Midbrain (tissue), 1 donor: ENCODE results near the gene PLXNA2.

Source experiments
- DNase-seq: peaks from one replicate; lab custom pipeline; 2025; lab: John Stamatoyannopoulos, UW

PLXNA2 gene

GRCh38 chr1:208069908-208070307 is 174.3 kb downstream of the PLXNA2 start:
- no peak for DNase-seq

- no peak for DNase-seq
Measured at GRCh38 chr1:208069317-208069716, 174.9 kb downstream of the PLXNA2 start.

- DNase-seq, result no peak
Measured at GRCh38 chr1:208068908-208069307, 175.3 kb downstream of the PLXNA2 start.

GRCh38 chr1:208068407-208068806 is 175.8 kb downstream of the PLXNA2 start:
- DNase-seq, result no peak

GRCh38 chr1:208066583-208066982 is 177.6 kb downstream of the PLXNA2 start:
- no peak for DNase-seq

- DNase-seq, result peak; percentile 49
Measured at GRCh38 chr1:208065862-208066261, 178.3 kb downstream of the PLXNA2 start.

GRCh38 chr1:208061632-208062031 is 182.6 kb downstream of the PLXNA2 start:
- no peak for DNase-seq

- DNase-seq, result no peak
Measured at GRCh38 chr1:208061118-208061517, 183.1 kb downstream of the PLXNA2 start.

- no peak for DNase-seq
Measured at GRCh38 chr1:208060215-208060869, 183.8 kb downstream of the PLXNA2 start.

GRCh38 chr1:208059409-208060001 is 184.7 kb downstream of the PLXNA2 start:
- DNase-seq, result no peak

- no peak for DNase-seq
Measured at GRCh38 chr1:208058756-208059155, 185.4 kb downstream of the PLXNA2 start.

GRCh38 chr1:208058267-208058666 is 185.9 kb downstream of the PLXNA2 start:
- DNase-seq, result no peak

GRCh38 chr1:208057056-208057455 is 187.1 kb downstream of the PLXNA2 start:
- DNase-seq, result no peak

- DNase-seq, result no peak
Measured at GRCh38 chr1:208055535-208055934, 188.6 kb downstream of the PLXNA2 start.

GRCh38 chr1:208054911-208055379 is 189.2 kb downstream of the PLXNA2 start:
- DNase-seq, result no peak

GRCh38 chr1:208054485-208054884 is 189.7 kb downstream of the PLXNA2 start:
- DNase-seq, result no peak

GRCh38 chr1:208053661-208054060 is 190.5 kb downstream of the PLXNA2 start:
- DNase-seq, result no peak

GRCh38 chr1:208052926-208053407 is 191.2 kb downstream of the PLXNA2 start:
- DNase-seq, result no peak

- DNase-seq, result no peak
Measured at GRCh38 chr1:208052135-208052534, 192.0 kb downstream of the PLXNA2 start.

GRCh38 chr1:208051651-208052050 is 192.5 kb downstream of the PLXNA2 start:
- DNase-seq, result no peak

- no peak for DNase-seq
Measured at GRCh38 chr1:208048904-208049303, 195.3 kb downstream of the PLXNA2 start.

GRCh38 chr1:208047975-208048374 is 196.2 kb downstream of the PLXNA2 start:
- no peak for DNase-seq

GRCh38 chr1:208047476-208047934 is 196.7 kb downstream of the PLXNA2 start:
- DNase-seq, result peak; percentile 43
